NCI-H524 treated with DMSO at 0.1 percent for 48 hours (cell line): ENCODE measurements around the gene ERN2.
"Not testable (repeated sequence)": the region's sequence is repeated elsewhere in the genome, so short reads cannot be mapped to it uniquely, and the experiment has no call there.

Experiments
- DNase-seq: peaks from one replicate; lab custom pipeline; 2025; lab: John Stamatoyannopoulos, UW

The ERN2 gene

DNA sequence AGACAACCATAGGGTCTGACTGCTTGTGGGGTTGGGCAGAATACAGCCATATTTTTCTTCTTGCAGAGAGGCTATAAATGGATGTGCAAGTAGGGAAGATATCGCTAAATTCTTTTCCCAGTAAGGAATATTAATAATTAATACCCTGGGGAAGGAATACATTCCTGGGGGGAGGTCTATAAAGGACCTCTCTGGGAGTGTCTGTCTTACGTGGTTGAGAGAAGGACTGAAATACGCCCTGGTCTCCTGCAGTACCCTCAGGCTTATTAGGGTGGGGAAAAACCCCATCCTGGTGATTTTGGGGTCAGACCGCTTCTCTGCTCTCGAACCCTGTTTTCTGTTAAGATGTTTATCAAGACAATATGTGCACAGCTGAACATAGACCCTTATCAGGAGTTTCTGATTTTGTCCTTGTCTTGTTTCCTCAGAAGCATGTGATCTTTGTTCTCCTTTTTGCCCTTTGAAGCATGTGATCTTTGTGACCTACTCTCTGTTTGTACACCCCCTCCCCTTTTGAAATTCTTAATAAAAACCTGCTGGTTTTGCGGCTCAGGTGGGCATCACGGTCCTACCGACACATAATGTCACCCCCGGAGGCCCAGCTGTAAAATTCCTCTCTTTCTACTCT, 9.7 kb upstream of the ERN2 start:
- not testable (repeated sequence) for DNase-seq

GRCh38 chr16:23716484-23716883, 3.5 kb upstream of the ERN2 start:
- no peak for DNase-seq

DNA sequence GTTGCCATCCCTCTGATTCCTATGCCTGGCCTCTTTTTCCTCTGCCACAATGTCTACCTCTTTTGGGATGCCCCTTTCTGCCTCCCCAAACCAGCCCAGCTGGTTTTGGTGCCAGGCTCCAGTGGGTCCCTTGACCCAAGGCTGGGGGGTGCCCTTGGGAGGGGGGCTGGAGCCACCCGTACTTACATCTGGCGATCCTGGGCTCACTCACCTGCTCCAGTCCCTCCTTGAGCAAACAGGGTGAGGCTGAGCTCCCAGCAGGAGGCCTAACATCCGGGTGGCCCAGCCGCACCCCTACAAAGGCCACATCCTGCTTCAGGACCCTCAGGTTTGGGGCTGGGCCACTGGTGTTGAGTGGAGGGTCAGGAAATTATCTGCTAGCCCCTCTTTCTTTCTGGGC, 1.2 kb downstream of the ERN2 start:
- no peak for DNase-seq

DNA sequence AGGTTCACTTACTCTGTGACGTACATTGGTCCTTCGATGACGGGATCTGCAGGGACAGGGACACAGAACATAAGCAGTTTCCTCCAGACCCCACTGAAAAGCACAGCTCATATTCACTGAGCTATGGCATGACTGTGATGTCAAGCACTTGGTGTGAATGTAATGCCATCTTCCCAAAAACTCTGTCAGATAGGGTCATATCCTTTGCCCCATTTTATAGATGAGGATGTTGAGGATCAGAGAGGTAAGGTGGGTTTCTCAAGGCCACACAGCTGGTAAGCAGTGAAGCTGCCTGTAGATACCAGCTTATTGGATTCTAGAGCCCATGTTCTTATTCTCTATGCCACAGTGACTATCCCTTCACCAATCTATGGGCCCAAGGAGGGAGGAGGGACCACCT, 2.5 kb downstream of the ERN2 start:
- no peak for DNase-seq

DNA sequence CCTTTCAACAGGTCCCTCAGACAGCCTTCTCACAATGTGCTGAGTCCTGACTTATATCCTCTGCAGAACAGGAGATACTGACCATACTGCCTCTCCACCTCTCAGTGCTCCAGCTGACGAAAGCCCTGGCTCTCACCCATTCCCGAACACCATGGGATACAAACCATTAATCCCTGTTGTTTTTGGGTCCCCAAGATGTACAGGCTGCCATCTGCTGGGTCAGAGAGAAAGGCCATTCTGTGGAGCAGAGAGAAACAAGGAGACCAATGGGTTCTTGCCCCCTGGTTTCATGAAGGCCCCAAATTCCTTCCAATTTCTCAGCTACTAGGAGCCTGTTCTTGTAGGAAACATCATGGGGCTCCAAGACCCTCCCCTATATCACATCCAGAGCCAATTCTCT, 3.0 kb downstream of the ERN2 start:
- no peak for DNase-seq

DNA sequence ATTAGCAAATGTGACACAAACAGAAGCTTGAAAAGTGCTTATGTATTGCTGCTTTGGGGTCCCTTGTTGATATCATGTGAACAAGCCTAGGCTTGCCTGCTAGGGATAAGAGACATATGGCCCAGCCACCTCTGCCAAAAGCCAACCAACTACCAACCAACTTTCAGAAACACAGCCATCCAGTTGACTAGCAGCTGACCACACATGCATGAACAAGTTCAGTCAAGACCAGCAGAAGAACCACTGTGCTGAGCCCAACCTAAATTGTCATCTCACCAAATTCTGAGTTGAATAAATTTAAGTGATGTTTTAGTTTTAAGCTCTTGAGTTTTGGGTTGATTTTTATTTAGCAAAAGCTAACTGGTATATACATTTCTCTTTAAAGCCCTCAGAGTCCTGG, 3.5 kb downstream of the ERN2 start:
- no peak for DNase-seq

DNA sequence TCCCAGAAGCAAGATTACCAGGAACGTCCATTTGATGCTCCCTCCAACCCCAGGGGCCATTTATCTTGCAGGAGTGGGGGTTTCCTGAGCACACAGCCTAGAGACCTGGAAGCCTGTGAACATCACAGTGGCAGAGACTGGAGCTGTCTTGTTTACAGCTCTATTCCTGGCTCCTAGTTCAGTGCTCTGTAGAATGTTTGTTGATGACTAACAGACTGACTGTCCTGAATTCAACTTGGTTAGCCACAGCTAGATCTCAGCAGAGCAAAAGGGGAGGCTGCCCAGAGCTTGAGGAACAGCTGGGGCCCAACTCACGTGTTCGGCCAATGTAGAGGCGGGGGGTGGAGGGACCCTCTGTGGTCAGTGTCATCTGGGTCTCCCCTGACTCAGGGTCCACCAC, 6.6 kb downstream of the ERN2 start:
- DNase-seq: no peak

DNA sequence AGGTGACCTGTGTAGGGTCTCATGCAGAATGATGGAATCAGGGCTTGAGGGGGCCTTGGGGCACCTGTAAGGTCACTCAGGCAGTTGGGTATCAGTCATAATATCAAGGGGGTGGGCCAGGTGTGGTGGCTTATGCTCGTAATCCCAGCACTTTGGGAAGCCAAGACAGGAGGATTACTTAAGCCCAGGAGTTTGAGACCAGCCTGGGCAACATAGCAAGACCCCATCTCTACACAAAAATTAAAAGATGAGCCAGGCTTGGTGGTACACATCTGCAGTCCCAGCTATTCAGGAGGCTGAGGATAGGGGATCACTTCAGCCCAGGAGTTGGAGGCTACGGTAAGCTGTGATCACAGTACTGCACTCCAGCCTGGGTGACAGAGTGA, 7.5 kb downstream of the ERN2 start:
- DNase-seq: no peak

GRCh38 chr16:23704772-23705516, 8.1 kb downstream of the ERN2 start:
- DNase-seq: no peak

DNA sequence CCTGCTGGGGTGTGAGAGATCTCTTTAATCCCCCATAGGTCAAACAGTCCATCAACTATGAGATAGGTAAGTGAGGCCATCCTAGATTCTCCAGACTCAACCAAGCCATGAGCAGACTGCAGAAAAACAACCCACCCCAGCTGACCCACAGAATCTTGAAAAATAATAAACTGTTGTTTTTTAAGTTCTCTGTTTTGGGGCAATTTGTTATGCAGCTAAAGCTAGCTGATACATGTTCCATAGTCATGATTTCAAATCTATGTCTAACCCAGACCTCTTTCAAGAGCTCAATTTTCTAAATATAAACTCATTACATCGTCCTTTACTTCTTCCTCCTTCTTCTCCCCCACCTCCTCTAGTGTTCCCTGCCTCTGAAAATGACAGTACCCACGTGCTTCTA, 10.1 kb downstream of the ERN2 start:
- no peak for DNase-seq

DNA sequence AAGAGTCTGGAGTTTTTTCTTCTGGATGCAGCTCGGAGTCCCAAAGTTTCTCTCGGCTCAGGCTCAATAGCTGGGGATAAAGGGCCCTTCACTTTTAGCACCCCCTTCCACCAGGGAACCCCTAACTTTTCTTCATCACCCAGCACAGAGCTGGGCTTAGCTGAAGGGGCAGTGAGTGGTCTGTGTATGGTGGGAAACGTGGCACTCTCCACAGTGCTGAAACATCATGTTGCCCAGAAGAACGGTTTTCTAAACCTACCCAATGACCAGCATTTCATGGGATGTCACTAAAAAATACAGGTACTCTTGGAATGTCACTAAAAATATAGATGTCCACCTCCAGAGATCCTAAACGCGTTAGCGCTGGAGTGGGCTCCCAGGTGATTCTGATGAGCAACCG, 12.0 kb downstream of the ERN2 start:
- DNase-seq: no peak

GRCh38 chr16:23700509-23700908, 12.5 kb downstream of the ERN2 start:
- DNase-seq: no peak

DNA sequence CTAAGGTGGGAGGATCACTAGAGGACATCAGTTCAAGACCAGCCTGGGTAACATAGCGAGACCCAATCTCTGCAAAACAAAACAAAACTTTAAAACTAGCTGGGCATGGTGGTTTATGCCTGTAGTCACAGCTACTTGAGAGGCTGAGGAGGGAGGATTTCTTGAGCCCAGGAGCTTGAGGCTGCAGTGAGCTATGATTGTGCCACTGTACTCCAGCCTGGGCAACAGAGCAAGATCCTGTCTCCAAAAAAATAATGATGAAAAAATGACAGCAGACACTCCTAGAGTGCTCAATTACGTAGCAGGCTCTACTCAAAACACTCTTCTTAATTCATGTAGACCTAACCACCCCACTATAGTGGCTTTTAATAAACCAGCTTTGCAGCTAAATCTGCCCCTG, 12.9 kb downstream of the ERN2 start:
- DNase-seq: no peak

DNA sequence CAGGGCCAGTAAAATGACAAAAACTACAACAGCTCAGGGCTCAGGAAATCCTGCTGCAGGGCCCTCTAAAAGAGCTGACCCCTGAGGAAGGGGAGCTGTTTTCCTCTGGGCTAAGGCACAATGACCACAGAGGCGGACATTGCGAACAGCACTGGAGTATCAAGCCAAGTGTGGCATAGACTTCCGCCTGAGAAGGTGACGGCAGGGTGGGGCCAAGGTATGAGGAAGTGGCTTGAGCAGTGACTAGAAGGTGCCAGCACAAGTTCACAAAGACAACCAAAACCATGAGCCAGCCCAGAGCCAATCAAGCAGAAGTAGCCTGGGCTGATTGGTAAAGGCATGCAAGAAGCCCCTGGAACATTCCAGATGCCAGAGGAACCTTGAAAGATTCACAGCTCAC, 13.9 kb downstream of the ERN2 start:
- no peak for DNase-seq

- DNase-seq: no peak
Observed at GRCh38 chr16:23695756-23696155, 17.3 kb downstream of the ERN2 start.

DNA sequence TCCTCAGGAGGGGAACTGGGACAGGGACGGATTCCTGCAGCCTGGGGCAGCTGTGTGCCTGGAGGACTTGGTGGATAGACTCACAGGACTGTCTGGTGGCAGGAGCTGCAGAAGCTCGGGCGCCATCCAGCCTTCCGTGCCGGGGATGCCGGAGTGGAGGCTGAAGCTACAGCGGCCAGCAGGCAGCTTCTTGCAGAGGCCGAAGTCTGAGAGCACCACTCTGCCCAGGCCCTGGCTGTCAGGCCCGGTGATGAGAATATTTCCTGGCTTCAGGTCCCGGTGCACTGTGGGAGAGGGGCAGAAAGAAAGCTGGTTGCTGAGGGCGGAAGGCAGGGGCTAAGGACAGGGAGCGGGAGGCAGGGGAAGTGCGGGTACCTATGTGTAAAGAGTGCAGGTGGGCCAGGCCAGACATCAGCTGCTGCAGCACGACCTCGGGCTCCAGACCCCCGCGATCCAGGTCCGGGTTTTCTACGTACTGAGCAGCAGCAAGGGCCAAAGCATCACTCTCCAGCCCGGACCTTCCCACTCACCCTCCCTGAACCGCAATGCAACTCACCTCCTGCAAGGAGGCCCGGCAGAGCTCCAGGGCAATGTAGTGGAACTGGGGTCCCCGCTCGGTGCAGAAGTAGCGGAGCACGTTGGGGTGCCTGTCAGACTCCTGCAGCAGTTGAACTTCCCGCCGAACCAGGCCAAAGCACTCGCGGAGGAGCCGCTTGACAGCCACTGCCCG, 18.2 kb downstream of the ERN2 start:
- no peak for DNase-seq

- DNase-seq: no peak
Observed at GRCh38 chr16:23694265-23694643, 18.8 kb downstream of the ERN2 start.

DNA sequence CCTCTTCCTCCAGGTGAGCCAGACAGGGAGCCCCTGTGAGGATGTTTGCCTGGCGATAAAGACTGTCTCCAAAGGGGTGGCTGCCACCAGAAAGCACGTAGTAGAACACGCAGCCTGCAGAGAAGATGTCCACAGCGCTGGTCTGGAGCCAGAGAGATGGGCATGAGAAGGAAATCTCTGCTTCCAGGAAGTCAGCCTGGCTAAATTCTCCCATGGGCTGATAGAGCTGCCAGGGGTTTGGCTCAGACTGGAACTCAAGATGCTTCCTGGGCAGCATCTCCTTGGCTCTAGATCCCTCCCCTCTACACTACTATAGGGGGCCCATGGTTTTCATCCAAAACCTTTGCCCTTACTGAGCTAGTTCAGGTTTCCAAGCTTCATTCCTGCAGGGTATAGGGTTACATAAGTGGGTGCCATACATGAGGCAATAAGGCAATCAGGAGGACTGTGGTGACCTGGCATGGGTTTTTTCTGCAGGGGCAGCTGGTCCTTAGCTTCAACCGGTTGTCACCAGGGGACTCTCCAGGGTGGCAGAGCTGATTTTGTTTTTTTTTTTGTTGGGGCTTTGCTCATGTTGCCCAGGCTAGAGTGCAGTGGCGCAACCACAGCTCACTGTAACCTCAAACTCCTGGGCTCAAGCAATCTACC, 20.7 kb downstream of the ERN2 start:
- no peak for DNase-seq

- no peak for DNase-seq
Observed at GRCh38 chr16:23691483-23692189, 21.4 kb downstream of the ERN2 start.

- no peak for DNase-seq
Observed at GRCh38 chr16:23690771-23691482, 22.1 kb downstream of the ERN2 start.

DNA sequence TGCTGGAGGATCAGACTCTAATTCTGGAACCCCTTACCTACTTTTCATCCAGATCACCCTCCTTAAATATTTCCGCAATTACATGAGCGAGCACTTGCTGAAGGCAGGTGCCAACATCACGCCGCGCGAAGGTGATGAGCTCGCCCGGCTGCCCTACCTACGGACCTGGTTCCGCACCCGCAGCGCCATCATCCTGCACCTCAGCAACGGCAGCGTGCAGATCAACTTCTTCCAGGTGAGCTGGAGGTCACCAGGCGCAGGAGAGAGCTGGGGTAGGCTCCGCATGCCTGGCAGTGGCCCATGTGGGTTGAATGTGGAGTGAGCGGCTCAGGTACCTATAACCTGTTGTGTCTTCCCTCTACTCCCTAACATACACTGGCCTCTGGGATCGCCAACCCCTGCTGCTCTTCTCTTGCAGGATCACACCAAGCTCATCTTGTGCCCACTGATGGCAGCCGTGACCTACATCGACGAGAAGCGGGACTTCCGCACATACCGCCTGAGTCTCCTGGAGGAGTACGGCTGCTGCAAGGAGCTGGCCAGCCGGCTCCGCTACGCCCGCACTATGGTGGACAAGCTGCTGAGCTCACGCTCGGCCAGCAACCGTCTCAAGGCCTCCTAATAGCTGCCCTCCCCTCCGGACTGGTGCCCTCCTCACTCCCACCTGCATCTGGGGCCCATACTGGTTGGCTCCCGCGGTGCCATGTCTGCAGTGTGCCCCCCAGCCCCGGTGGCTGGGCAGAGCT, 23.4 kb downstream of the ERN2 start:
- no peak for DNase-seq
